GM12878 (cell line): ENCODE results near the gene PLVAP. TPM values are rescaled to one million over a fixed set of nuclear protein-coding genes. Genes with fewer than 3 reads are reported as not detected.

ENCODE experiments used
- BCL11A ChIP-seq: IDR thresholded peaks from 2 replicates; pipeline ENCODE4 v1.6.1; 2011; ENCODE audit warnings: low read depth, low read length
- BCLAF1 ChIP-seq: fragments of 450-650 bp; IDR thresholded peaks from 2 replicates; pipeline ENCODE4 v1.6.1; 2017; ENCODE audit warnings: antibody characterized with exemption, mild to moderate bottlenecking, moderate library complexity
- BHLHE40 ChIP-seq, 2 experiments: fragments of 450-650 bp in 1 of 2; IDR thresholded peaks; 2 replicates each; pipeline ENCODE4 v1.6.1; 2011 to 2017; ENCODE audit warnings: low read depth in 2 of 2, borderline replicate concordance in 1 of 2, improper control_type of control experiment in 1 of 2, low read length in 1 of 2, mild to moderate bottlenecking in 1 of 2
- CHD2 ChIP-seq: IDR thresholded peaks from 2 replicates; pipeline ENCODE4 v1.6.1; 2011; ENCODE audit warnings: low read depth, low read length, improper control_type of control experiment, borderline replicate concordance
- E2F4 ChIP-seq: IDR thresholded peaks from 2 replicates; pipeline ENCODE4 v1.6.1; 2012; ENCODE audit warnings: low read depth, low read length, improper control_type of control experiment
- ELK1 ChIP-seq: IDR thresholded peaks from 2 replicates; pipeline ENCODE4 v1.6.1; 2012; ENCODE audit warnings: low read depth, low read length, improper control_type of control experiment
- HDGF ChIP-seq: fragments of 450-650 bp; IDR thresholded peaks from 2 replicates; pipeline ENCODE4 v1.6.1; 2016; ENCODE audit warnings: antibody characterized with exemption
- IKZF1 ChIP-seq: fragments of 450-650 bp; conservative IDR thresholded peaks from 2 replicates; pipeline ENCODE4 v1.6.1; 2017; ENCODE audit warnings: antibody characterized with exemption, mild to moderate bottlenecking
- JUND ChIP-seq: IDR thresholded peaks from 2 replicates; pipeline ENCODE4 v1.6.1; 2012; ENCODE audit warnings: low read depth, mild to moderate bottlenecking, low read length, improper control_type of control experiment, moderate library complexity
- LARP7 ChIP-seq: fragments of 450-650 bp; IDR thresholded peaks from 2 replicates; pipeline ENCODE4 v1.6.1; 2017; ENCODE audit warnings: mild to moderate bottlenecking
- POLR2A ChIP-seq: IDR thresholded peaks from 2 replicates; pipeline ENCODE4 v1.6.1; 2011; ENCODE audit warnings: low read depth, mild to moderate bottlenecking, low read length
- SKIL ChIP-seq: fragments of 450-650 bp; IDR thresholded peaks from 2 replicates; pipeline ENCODE4 v1.6.1; 2017; ENCODE audit warnings: mild to moderate bottlenecking, low read depth, inconsistent platforms; ENCODE audit not compliant: poor library complexity, severe bottlenecking
- SMARCA5 ChIP-seq: fragments of 450-650 bp; IDR thresholded peaks from 2 replicates; pipeline ENCODE4 v1.6.1; 2017; ENCODE audit warnings: mild to moderate bottlenecking
- TBL1XR1 ChIP-seq: IDR thresholded peaks from 2 replicates; pipeline ENCODE4 v1.6.1; 2012; ENCODE audit warnings: low read depth, low read length, improper control_type of control experiment
- TCF12 ChIP-seq: IDR thresholded peaks from 2 replicates; pipeline ENCODE4 v1.6.1; 2011; ENCODE audit warnings: low read depth, mild to moderate bottlenecking, low read length
- USF1 ChIP-seq: IDR thresholded peaks from 2 replicates; pipeline ENCODE4 v1.6.1; 2011; ENCODE audit warnings: borderline replicate concordance, low read depth, mild to moderate bottlenecking, moderate library complexity, mixed read lengths, low read length; ENCODE audit not compliant: insufficient read depth; ENCODE audit errors: extremely low read length
- WRNIP1 ChIP-seq: IDR thresholded peaks from 2 replicates; pipeline ENCODE4 v1.6.1; 2011; ENCODE audit warnings: low read depth, low read length, improper control_type of control experiment, borderline replicate concordance
- ZNF622 ChIP-seq: fragments of 450-650 bp; IDR thresholded peaks from 2 replicates; pipeline ENCODE4 v1.6.1; 2017; ENCODE audit warnings: mild to moderate bottlenecking, inconsistent platforms
- ZSCAN29 ChIP-seq: fragments of 450-650 bp; IDR thresholded peaks from 2 replicates; pipeline ENCODE4 v1.6.1; 2017; ENCODE audit warnings: mild to moderate bottlenecking, moderate library complexity
- polyA plus RNA-seq, 11 experiments: library from polyadenylated mRNA; depleted of rRNA in 4 of 11; unstranded in 6 of 11; stranded (reverse) in 5 of 11; fragments of >200 nt; fragmentation: Nextera tagmentation in 4 of 11; fragmentation: Illumina TruSeq in 1 of 11; extraction: Ambion mirVana in 4 of 11; extraction: Trizol in 1 of 11; gene quantifications; 1 replicate in 1 of 11; 2 replicates in 10 of 11; pipeline versions ENCODE4 v1.2.1 to v1.2.3, GENCODE V29; 2011 to 2016; ENCODE audit warnings: inconsistent platforms in 2 of 11, missing spikeins in 2 of 11, low read depth in 1 of 11
- total RNA-seq, 4 experiments: library from RNA; depleted of rRNA in 3 of 4; stranded (reverse); fragments of >200 nt in 3 of 4; fragmentation: Illumina TruSeq in 1 of 4; extraction: Trizol in 1 of 4; gene quantifications; 2 replicates each; pipeline versions ENCODE4 v1.2.1 to v1.2.3, GENCODE V29; 2013 to 2021

The PLVAP gene
- total and polyA plus RNA-seq, 10 of the 15 experiments (the other 5 are each of a cell fraction or from before 2014, with no cell fraction given): 0.03 to 0.54 (median 0.06) TPM; not detected in 4

GRCh38 chr19:17406046-17406886 is 29.1 kb upstream of the PLVAP start (continued):
- no peak for TF ChIP-seq USF1
- TF ChIP-seq HDGF: no peak; the same call in 1 of the 2 replicates
- no peak for TF ChIP-seq CHD2
- no peak for TF ChIP-seq BCLAF1
- TF ChIP-seq SKIL: no peak
- peak in 1 of 2 experiments; percentile 37; a peak in 1 of 4 replicates for TF ChIP-seq BHLHE40 (IDR thresholded peaks at IDR 0.05; ENCODE audit: borderline replicate concordance in 1 of 2, low read depth in 2 of 2, low read length in 1 of 2)
- TF ChIP-seq ZNF622: no peak
- 0 out of 2 replicates have a peak, but pooled peaks have one; percentile 19 for TF ChIP-seq BCL11A
- TF ChIP-seq TBL1XR1: no peak
- TF ChIP-seq WRNIP1: no peak
- 0 out of 2 replicates have a peak, but pooled peaks have one; percentile 21 for TF ChIP-seq LARP7
- no peak for TF ChIP-seq JUND
- no peak for TF ChIP-seq E2F4
- TF ChIP-seq POLR2A: peak; percentile 16
- TF ChIP-seq SMARCA5: no peak
- TF ChIP-seq ELK1: no peak
- no peak for TF ChIP-seq ZSCAN29
- TF ChIP-seq TCF12: no peak
- TF ChIP-seq IKZF1: peak; percentile 36; the same call in 1 of the 2 replicates
